Endothelial cell of umbilical vein (primary cell): ENCODE results near the gene PPP1R9B. TPM values are rescaled to one million over a fixed set of nuclear protein-coding genes. Genes with fewer than 3 reads are reported as not detected.

Experiments used
- BruUV-seq: library from RNA; stranded (reverse); fragments of 400-500 nt; replicated peaks from 2 replicates; lab custom pipeline; 2021; lab: Mats Ljungman, UMichigan
- CTCF ChIA-PET: fragments of 300-600, 350-600 bp; sonication (Branson Sonifier 250); formaldehyde crosslinking; loops from one replicate; lab custom pipeline; 2021; ENCODE audit warnings: antibody characterized with exemption, inconsistent platforms; lab: Charles Lee
- POLR2A ChIA-PET: fragments of 300-600, 350-600 bp; sonication (Branson Sonifier 250); formaldehyde crosslinking; loops from one replicate; lab custom pipeline; 2021; ENCODE audit warnings: antibody characterized with exemption, inconsistent platforms; lab: Charles Lee
- DNase-seq: peaks from one replicate; pipeline ENCODE4 v3.0.0-alpha.2; 2011; ENCODE audit warnings: low read depth, low spot score
- FAIRE-seq: peaks from 2 replicates; lab custom pipeline; 2011; peaks lifted over from hg19 to GRCh38; lab: Jason Lieb, UNC
- H2AFZ ChIP-seq: 2 replicates; pipeline ENCODE4 v1.6.0; 2012; ENCODE audit warnings: low read depth, low read length, control low read depth, inconsistent platforms
- H3K27ac ChIP-seq: 2 replicates; pipeline ENCODE4 v1.5.1; 2011; ENCODE audit warnings: low read depth, mild to moderate bottlenecking, control low read depth, low read length, moderate library complexity; ENCODE audit not compliant: insufficient read depth
- H3K27me3 ChIP-seq, 2 experiments: 2 replicates each; pipeline versions ENCODE4 v1.6.0 to v1.6.1; 2011; ENCODE audit warnings: low read length in 2 of 2, mixed read lengths in 1 of 2; ENCODE audit not compliant: control insufficient read depth in 2 of 2, insufficient read depth in 2 of 2
- H3K36me3 ChIP-seq, 2 experiments: 2 replicates in 1 of 2; 3 replicates in 1 of 2; pipeline ENCODE4 v1.5.1; 2011; ENCODE audit warnings: low read length in 2 of 2, mild to moderate bottlenecking in 1 of 2, moderate library complexity in 1 of 2; ENCODE audit not compliant: control insufficient read depth in 2 of 2, insufficient read depth in 2 of 2; ENCODE audit errors: extremely low read depth in 1 of 2
- H3K4me1 ChIP-seq: 3 replicates; pipeline ENCODE4 v1.5.1; 2011; ENCODE audit warnings: mild to moderate bottlenecking, low read length; ENCODE audit not compliant: control insufficient read depth, insufficient read depth; ENCODE audit errors: extremely low read depth
- H3K4me2 ChIP-seq: 2 replicates; pipeline ENCODE4 v1.6.1; 2011; ENCODE audit warnings: low read length, control low read depth, mixed read lengths; ENCODE audit not compliant: insufficient read depth
- H3K4me3 ChIP-seq, 3 experiments: fragments of 200-600 bp in 1 of 3; sonication (generic), shearing (Covaris generic) in 1 of 3; replicated peaks in 1 of 3; 2 replicates each; pipeline ENCODE4 v1.5.1; 2011 to 2016; ENCODE audit warnings: control low read depth in 3 of 3, low read length in 3 of 3, mild to moderate bottlenecking in 2 of 3, inconsistent platforms in 1 of 3, low read depth in 1 of 3, moderate library complexity in 1 of 3; ENCODE audit not compliant: insufficient read depth in 1 of 3
- H3K79me2 ChIP-seq: 2 replicates; pipeline ENCODE4 v1.6.0; 2012; ENCODE audit warnings: low read length, inconsistent platforms; ENCODE audit not compliant: control insufficient read depth, insufficient read depth
- H3K9ac ChIP-seq: replicated peaks from 2 replicates; pipeline ENCODE3; 2011; ENCODE audit warnings: low read length, control low read depth; ENCODE audit not compliant: insufficient read depth; ENCODE audit errors: extremely low read depth
- H3K9me1 ChIP-seq: replicated peaks from 3 replicates; pipeline ENCODE4 v1.6.0; 2011; ENCODE audit warnings: mild to moderate bottlenecking, low read length; ENCODE audit not compliant: control insufficient read depth, insufficient read depth; ENCODE audit errors: extremely low read depth
- H3K9me3 ChIP-seq: replicated peaks from 2 replicates; pipeline ENCODE4 v1.5.1; 2012; ENCODE audit warnings: low read length, inconsistent platforms; ENCODE audit not compliant: control insufficient read depth, insufficient read depth
- H4K20me1 ChIP-seq: replicated peaks from 2 replicates; pipeline ENCODE3; 2011; ENCODE audit warnings: mild to moderate bottlenecking, low read length; ENCODE audit not compliant: control insufficient read depth, insufficient read depth; ENCODE audit errors: extremely low read depth
- EZH2 ChIP-seq: IDR thresholded peaks from 2 replicates; pipeline ENCODE4 v1.6.1; 2012; ENCODE audit warnings: borderline replicate concordance, low read depth, mild to moderate bottlenecking, moderate library complexity, low read length, inconsistent platforms; ENCODE audit not compliant: severe bottlenecking
- FOS ChIP-seq: IDR thresholded peaks from 2 replicates; pipeline ENCODE4 v1.6.1; 2011; ENCODE audit warnings: mild to moderate bottlenecking, low read length, moderate library complexity, borderline replicate concordance; ENCODE audit not compliant: insufficient read depth
- GATA2 ChIP-seq: IDR thresholded peaks from 2 replicates; pipeline ENCODE4 v1.7.0; 2011; ENCODE audit warnings: low read depth, mild to moderate bottlenecking, moderate library complexity, mixed read lengths, low read length; ENCODE audit not compliant: insufficient read length, insufficient read depth
- JUN ChIP-seq: IDR thresholded peaks from 2 replicates; pipeline ENCODE4 v1.6.1; 2011; ENCODE audit warnings: borderline replicate concordance, low read depth; ENCODE audit not compliant: insufficient read length, insufficient read depth
- MYC ChIP-seq: IDR thresholded peaks from one replicate; pipeline ENCODE4 v1.6.1; 2011; ENCODE audit warnings: mild to moderate bottlenecking, low read depth, low read length
- POLR2A ChIP-seq: IDR thresholded peaks from 2 replicates; pipeline ENCODE4 v1.6.1; 2012; ENCODE audit warnings: low read depth, mild to moderate bottlenecking, control low read depth, low read length
- POLR2AphosphoS5 ChIP-seq: IDR thresholded peaks from 2 replicates; pipeline ENCODE4 v1.6.1; 2012; ENCODE audit warnings: low read depth, mild to moderate bottlenecking, control low read depth, low read length, moderate library complexity; ENCODE audit not compliant: insufficient read depth
- dilution Hi-C: fragments of 300-500 bp; cut with MboI; formaldehyde crosslinking; loops from one replicate; pipeline ENCODE4 v1.15.0; 2019; ENCODE audit warnings: low sequenced_read_pairs; ENCODE audit not compliant: extremely low pct_ligation_motif_present
- intact Hi-C: fragments of 100-400 bp; cut with micrococcal nuclease; formaldehyde crosslinking; loops from one replicate; pipeline ENCODE4 v1.10.0; 2022
- polyA plus RNA-seq, 4 experiments: library from polyadenylated mRNA; depleted of rRNA in 3 of 4; stranded (reverse) in 3 of 4; unstranded in 1 of 4; fragments of >200 nt; gene quantifications; 2 replicates each; pipeline versions ENCODE4 v1.2.1 to v1.2.3, GENCODE V29; 2011 to 2012; ENCODE audit warnings: missing spikeins in 1 of 4
- total RNA-seq: library from RNA; stranded (reverse); gene quantifications from 2 replicates; pipeline ENCODE4 v1.2.3, GENCODE V29; 2021
- TF ChIP-seq, protein P1 (sequence below): IDR thresholded peaks from 2 replicates; pipeline ENCODE4 v1.6.1; 2011; ENCODE audit not compliant: insufficient read depth, insufficient read length
- TF ChIP-seq, protein P2 (sequence below), 2 donors: IDR thresholded peaks; 1 replicate in 1 of 2; 2 replicates in 1 of 2; pipeline ENCODE4 v1.5.1; 2011; ENCODE audit warnings: low read length in 2 of 2, mild to moderate bottlenecking in 2 of 2, moderate library complexity in 2 of 2, control low read depth in 1 of 2, inconsistent platforms in 1 of 2, low read depth in 1 of 2; ENCODE audit not compliant: insufficient read depth in 1 of 2; ENCODE audit errors: extremely low read depth in 1 of 2

PPP1R9B gene
- total and polyA plus RNA-seq, 2 donors (not counting 3 experiments of a cell fraction or from before 2014, with no cell fraction given): 20.1 to 60.2 TPM

DNA sequence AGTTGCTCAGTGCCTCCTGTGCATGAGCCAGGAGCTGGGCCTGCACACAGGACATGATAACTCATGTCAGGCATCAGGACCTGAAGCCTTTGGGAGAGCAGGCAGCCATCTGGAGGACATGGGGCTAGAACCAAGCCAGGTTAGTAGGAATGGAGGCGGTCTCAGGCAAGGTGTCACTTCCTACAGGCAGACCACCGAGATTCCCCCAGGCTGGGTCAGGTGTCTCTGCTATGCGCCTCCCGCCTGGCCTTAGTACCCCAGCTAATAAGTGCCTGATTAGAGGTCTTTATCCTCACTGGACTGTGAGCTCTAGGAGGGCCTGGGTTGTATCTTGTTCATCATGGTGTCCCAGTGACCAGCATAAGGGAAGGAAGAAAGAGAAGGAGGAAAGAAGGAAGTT lies 36.1 kb downstream of the PPP1R9B start:
- POLR2A ChIA-PET: no interaction called here
- H3K9ac ChIP-seq: no peak overlapping the region
- H3K4me1 ChIP-seq: no peaks in the 10 kb centered on the region
- no peak overlapping the region for H3K27ac ChIP-seq
- peaks cover 0 to 4% of the 10 kb centered on the region in 2 experiments for H3K36me3 ChIP-seq
- dilution Hi-C loops: no loop called here
- H3K4me3 ChIP-seq: no peak overlapping the region
- DNase-seq (no peak), FAIRE-seq (no peak)
- H3K9me1 ChIP-seq: no peaks in the 10 kb centered on the region
- H3K79me2 ChIP-seq: no peaks in the 10 kb centered on the region
- CTCF ChIA-PET: interaction anchor here (0.7 to 4.6 kb wide), 23 partner anchors 9 to 184 kb away, joined by 3 to 57 read pairs (median 5); partner anchors contain the start of gene PDK2
- H4K20me1 ChIP-seq: no peaks in the 10 kb centered on the region
- no peak overlapping the region for H3K4me2 ChIP-seq
- no peaks in the 10 kb centered on the region for H3K27me3 ChIP-seq
- TF ChIP-seq, protein P1, sequence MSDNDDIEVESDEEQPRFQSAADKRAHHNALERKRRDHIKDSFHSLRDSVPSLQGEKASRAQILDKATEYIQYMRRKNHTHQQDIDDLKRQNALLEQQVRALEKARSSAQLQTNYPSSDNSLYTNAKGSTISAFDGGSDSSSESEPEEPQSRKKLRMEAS: no peak
- TF ChIP-seq JUN (no peak), POLR2AphosphoS5 (no peak), FOS (no peak), MYC (no peak), GATA2 (no peak), EZH2 (no peak), POLR2A (no peak)
- TF ChIP-seq, protein P2, sequence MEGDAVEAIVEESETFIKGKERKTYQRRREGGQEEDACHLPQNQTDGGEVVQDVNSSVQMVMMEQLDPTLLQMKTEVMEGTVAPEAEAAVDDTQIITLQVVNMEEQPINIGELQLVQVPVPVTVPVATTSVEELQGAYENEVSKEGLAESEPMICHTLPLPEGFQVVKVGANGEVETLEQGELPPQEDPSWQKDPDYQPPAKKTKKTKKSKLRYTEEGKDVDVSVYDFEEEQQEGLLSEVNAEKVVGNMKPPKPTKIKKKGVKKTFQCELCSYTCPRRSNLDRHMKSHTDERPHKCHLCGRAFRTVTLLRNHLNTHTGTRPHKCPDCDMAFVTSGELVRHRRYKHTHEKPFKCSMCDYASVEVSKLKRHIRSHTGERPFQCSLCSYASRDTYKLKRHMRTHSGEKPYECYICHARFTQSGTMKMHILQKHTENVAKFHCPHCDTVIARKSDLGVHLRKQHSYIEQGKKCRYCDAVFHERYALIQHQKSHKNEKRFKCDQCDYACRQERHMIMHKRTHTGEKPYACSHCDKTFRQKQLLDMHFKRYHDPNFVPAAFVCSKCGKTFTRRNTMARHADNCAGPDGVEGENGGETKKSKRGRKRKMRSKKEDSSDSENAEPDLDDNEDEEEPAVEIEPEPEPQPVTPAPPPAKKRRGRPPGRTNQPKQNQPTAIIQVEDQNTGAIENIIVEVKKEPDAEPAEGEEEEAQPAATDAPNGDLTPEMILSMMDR (IDR thresholded peaks at IDR 0.05; ENCODE audit: extremely low read depth in 1 of 2, insufficient read depth in 1 of 2, low read depth in 1 of 2, low read length in 2 of 2): no peak
- BruUV-seq: no TSS peak
- H3K9me3 ChIP-seq: no peaks in the 10 kb centered on the region
- intact Hi-C loops: loop anchor here (10.0 kb wide), 1 partner anchor 150 kb away; no protein-coding TSS in a partner anchor
- no peak overlapping the region for H2AFZ ChIP-seq
